HG03066 (cell line): ENCODE measurements around the gene ATXN7L1.

Source experiments
- ATAC-seq: cut with Tn5 transposase; IDR thresholded peaks from one replicate; pipeline ENCODE4 v1.9.1; 2021; ENCODE audit warnings: low read depth; ENCODE audit not compliant: unreplicated experiment

ATXN7L1 gene

GRCh38 chr7:105876091-105876963 is at the start of gene ATXN7L1:
Gene ATXN7L1, minus strand, starts transcription at chr7:105876599. Its CDS starts 41 bp downstream, at chr7:105876558.
- peak; percentile 88 for ATAC-seq

GRCh38 chr7:105926131-105926530 is 49.7 kb upstream of the ATXN7L1 start:
- ATAC-seq = no peak

GRCh38 chr7:105924945-105925344 is 48.5 kb upstream of the ATXN7L1 start:
- no peak for ATAC-seq

GRCh38 chr7:105920766-105921165 is 44.4 kb upstream of the ATXN7L1 start:
- ATAC-seq = no peak

GRCh38 chr7:105917659-105918058 is 41.3 kb upstream of the ATXN7L1 start:
- no peak for ATAC-seq

GRCh38 chr7:105916603-105917002 is 40.2 kb upstream of the ATXN7L1 start:
- ATAC-seq = no peak

GRCh38 chr7:105913947-105914346 is 37.5 kb upstream of the ATXN7L1 start:
- ATAC-seq = no peak

- no peak for ATAC-seq
Observed at GRCh38 chr7:105911961-105912575, 35.7 kb upstream of the ATXN7L1 start.

- ATAC-seq = no peak
Observed at GRCh38 chr7:105910172-105910571, 33.8 kb upstream of the ATXN7L1 start.

GRCh38 chr7:105909742-105910141 is 33.3 kb upstream of the ATXN7L1 start:
- ATAC-seq = no peak

GRCh38 chr7:105907129-105907846 is 30.9 kb upstream of the ATXN7L1 start:
- no peak for ATAC-seq

- ATAC-seq = no peak
Observed at GRCh38 chr7:105906695-105907094, 30.3 kb upstream of the ATXN7L1 start.

- no peak for ATAC-seq
Observed at GRCh38 chr7:105905910-105906568, 29.6 kb upstream of the ATXN7L1 start.

- ATAC-seq = no peak
Observed at GRCh38 chr7:105905209-105905909, 29.0 kb upstream of the ATXN7L1 start.

- no peak for ATAC-seq
Observed at GRCh38 chr7:105904064-105904463, 27.7 kb upstream of the ATXN7L1 start.

GRCh38 chr7:105902325-105902911 is 26.0 kb upstream of the ATXN7L1 start:
- ATAC-seq = no peak

- no peak for ATAC-seq
Observed at GRCh38 chr7:105897999-105898398, 21.6 kb upstream of the ATXN7L1 start.

- no peak for ATAC-seq
Observed at GRCh38 chr7:105896407-105896911, 20.1 kb upstream of the ATXN7L1 start.

GRCh38 chr7:105894131-105894530 is 17.7 kb upstream of the ATXN7L1 start:
- ATAC-seq = no peak

GRCh38 chr7:105892387-105892786 is 16.0 kb upstream of the ATXN7L1 start:
- ATAC-seq = no peak
